NAMALWA (cell line): ENCODE results near the gene SREK1.
"Not testable (repeated sequence)": the region's sequence is repeated elsewhere in the genome, so short reads cannot be mapped to it uniquely, and the experiment has no call there.

Experiments
- DNase-seq: peaks from one replicate; pipeline ENCODE4 v3.0.0-alpha.2; 2015; ENCODE audit warnings: low spot score

The SREK1 gene, protein sequence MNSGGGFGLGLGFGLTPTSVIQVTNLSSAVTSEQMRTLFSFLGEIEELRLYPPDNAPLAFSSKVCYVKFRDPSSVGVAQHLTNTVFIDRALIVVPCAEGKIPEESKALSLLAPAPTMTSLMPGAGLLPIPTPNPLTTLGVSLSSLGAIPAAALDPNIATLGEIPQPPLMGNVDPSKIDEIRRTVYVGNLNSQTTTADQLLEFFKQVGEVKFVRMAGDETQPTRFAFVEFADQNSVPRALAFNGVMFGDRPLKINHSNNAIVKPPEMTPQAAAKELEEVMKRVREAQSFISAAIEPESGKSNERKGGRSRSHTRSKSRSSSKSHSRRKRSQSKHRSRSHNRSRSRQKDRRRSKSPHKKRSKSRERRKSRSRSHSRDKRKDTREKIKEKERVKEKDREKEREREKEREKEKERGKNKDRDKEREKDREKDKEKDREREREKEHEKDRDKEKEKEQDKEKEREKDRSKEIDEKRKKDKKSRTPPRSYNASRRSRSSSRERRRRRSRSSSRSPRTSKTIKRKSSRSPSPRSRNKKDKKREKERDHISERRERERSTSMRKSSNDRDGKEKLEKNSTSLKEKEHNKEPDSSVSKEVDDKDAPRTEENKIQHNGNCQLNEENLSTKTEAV

DNA sequence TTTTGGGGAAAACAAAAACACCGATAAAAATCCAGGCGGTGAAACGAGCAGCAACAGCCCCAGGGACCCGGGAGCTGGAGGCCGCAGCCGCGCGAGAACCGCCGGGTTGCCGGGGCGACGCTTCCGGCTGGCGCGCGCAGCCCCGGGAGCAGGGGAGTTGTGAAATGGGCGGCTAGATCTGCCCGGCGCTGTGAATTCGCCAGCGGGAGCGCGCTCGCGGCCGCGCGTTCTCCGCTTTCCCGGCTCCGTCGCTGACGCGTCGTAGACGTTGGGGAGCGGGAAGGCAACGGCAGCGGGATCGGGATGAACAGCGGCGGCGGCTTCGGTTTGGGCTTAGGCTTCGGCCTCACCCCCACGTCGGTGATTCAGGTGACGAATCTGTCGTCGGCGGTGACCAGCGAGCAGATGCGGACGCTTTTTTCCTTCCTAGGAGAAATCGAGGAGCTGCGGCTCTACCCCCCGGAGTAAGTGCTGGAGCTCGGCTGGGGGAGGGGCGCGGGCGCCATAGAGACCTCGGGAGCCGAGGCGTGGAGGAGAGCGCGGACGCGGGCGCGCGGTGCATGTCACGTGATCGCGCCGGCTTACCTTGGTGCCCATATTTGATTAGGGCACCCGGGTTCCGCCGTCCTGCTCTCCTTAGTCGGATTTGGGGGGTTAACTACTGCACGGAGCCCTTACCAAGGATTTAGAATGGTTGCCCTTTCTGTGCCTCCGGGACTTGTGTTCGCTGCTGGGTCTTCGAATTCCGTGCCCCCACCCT is at the start of gene SREK1:
SREK1 (plus strand) TSS at position 227 of the 760 bp plus-strand sequence; CDS start at position 304, 77 bp downstream.
- peak; percentile 91 for DNase-seq

DNA sequence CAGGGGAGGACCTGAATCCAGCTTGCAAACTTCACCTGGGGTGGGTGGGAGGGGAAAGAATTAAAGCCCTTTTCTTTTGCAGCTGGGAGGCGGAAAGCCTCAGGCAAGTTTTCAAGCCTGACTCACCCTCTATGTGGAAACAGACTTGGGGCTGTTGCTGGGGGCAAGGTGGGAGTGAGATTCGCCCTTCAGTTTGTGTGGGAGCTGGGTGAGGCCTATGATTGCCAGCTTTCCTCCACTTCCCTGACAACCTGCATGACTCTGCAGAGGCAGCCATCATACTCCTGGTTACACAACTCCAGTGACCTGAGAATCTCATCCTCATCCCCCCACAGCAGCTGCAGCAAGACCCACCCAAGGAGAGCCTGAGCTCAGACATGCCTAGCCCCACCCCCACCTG is 43.2 kb upstream of the SREK1 start:
- no peak for DNase-seq

DNA sequence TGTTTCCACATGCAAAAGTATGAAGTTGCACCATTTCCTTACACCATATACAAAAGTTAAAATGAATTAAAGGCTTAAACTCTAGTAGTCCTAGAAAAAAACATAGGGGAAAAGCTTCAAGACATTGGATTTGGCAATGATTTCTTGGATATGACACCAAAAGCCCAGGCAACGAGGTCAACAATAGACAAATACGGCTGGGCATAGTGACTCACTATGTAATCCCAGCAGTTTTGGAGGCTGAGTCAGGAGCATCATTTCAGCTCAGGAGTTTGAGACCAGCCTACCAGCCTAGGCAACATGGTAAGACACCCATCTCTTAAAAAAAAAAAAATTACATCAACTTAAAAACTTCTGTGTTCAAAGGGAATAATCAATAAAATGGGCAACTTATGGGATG is 30.9 kb upstream of the SREK1 start:
- DNase-seq = no peak

DNA sequence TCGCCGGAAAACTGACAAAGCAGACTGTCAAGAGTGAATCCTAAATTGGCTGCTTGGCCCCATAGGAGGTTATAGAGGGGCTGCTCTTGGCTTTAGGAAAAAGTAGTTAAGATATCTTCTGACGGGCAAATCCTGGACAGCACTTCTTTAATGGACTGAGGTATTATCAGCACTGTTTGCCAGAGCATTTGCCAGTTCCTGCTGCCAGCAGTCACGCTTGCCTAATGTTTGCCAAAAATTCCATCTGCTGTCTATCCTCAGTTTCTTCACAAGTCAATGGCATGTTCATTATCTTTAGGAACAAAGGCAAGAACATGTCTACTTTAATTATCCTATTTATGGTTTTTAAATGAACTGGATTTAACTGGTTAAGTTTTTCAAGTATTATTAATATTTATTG is 25.8 kb upstream of the SREK1 start:
- DNase-seq = no peak

DNA sequence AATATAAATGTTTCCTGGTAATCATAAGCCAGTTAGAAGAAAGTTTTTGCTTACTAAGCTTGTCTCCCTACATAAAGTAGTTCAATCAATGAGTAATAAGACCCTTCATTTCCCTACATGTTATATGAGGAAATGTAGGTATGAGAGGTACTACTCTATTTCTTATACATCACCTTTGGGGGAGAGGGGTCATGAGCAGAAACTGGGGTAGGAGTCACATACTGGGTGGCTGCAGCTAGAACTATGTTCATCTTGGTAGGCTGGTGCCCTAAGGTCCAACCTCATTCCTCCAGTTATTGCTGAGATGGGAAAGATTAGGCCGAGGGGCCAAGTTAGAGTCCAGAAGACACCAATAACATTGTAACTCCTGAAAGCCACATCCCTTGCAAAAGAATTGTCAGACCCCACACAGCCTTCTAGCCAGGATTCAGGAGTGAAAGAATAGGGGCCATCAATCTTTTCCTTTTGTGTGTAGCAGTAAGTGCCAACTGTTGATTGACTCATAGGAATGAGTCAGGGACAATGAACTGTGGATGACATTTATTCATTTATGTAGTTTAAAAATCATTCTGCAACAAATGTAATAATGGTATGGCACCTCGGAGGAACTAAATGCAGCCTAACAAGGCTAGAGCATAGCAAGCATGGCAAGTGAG is 21.6 kb upstream of the SREK1 start:
- DNase-seq = no peak

DNA sequence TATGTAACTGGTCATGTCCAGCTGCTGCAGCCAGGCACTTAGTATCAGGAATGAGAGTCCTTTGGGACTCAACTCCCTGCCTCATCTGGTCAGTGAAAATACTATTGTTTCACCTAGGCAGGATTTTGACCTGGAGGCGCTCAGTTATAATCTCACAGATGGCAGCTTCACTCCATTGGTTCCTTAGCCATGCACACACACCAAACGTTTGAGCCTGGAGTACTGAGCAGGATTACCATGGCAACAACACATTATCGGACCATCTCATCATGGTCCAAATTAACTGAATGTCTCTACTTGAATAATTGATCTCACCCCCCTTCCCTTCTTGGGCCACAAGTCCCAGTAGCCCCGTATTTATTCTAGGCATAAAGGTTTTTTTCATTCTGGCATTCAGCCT is 15.0 kb upstream of the SREK1 start:
- DNase-seq = no peak

DNA sequence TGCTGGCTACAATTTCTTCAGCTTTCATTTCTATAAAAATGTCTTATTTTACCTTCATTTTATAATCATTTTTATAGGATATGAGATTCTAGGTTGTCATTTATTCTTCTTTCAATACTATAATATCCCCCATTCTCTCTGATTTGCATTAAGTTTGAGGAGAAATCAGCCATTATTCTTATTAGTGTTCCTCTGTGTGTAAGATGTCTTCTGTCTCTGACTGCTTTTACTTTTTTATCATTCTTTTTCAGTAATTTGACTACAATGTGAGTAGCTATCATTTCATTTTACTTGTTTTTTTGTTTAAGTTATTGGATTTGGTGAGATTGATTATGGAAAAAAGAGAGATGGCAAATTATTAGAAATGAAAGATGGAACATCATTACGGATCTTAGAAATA is 13.6 kb upstream of the SREK1 start:
- DNase-seq = no peak

DNA sequence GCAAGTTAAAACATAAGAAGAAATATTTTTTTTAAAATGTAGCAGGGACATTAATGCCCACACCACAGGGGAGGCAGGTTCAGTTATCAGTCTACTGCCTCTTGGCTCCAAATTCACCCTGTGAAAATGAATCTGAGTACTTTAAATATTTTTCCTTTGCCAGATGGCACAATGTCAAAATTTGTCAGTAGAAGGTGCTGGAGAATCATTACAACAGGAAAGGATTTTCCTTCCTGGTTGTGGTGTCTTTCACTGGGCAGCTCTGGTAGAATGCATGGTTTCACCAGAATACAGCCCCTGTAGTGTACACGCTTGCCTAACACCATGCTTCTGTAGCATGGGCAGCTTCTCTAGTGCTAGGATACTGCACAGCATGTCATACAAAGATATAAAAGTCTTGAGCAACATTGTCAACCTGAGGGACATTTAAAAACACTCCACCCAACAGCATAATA is 9.7 kb upstream of the SREK1 start:
- no peak for DNase-seq

DNA sequence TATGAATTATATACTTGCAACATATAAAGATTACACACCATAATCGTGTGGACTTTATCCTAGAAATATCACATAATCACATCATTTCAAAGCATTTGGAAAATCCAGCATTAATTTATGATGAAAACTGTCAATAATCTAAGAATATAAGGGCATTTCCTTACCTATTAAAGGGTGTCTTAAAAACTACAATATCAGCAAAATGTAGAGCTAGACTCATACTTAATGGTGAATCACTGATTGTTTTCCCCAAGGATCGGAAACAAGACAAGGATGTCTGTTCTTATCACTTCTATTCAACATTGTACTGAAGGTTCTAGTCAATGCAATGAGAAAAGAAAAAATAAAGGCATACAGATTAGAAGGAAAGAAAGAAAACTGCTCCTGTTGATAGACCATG is 8.0 kb upstream of the SREK1 start:
- DNase-seq = no peak

DNA sequence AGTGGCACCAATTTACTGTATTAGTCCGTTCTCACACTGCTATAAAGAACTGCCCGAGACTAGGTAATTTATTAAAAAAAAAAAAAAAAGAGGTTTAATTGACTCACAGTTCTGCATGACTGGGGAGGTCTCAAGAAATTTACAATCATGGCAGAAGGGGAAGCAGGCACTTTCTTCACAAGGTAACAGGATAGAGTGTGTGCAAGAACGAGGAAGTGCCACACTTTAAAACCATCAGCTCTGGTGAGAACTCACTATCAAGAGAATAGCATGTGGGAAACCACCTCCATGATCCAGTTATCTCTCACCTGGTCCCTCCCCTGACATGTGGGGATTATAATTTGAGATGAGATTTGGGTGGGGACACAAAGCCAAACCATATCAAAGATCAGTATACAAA is 7.2 kb upstream of the SREK1 start:
- not testable (repeated sequence) for DNase-seq

DNA sequence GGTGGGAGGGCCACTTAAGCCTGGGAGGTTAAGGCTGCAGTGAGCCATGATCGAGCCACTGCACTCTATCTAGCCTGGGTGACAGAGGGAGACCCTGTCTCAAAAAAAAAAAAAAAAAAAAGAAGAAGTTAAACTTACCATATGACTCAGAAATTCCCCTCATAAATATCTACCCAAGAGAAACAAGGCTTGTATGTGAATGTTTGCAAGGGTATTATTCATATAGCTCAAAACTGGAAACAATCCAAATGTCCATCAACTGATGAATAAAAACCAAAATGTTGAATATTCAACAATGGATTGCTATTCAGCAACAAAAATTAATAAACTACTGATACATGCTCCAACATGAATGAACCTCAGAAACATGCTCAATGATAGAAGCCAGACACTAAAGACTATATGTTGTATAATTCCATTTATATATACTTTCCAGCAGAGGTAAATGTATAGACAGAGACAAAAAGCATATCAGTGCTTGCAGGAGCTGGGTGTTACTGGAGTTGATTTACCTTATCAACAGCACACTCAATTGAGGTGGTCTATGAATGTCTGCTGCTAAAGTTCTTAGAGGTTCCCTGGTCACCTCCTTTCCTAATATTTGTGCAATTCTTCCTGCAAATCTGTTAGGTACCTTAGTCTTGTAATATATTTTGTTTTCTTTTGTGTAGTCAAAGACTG is 5.3 kb upstream of the SREK1 start:
- no peak for DNase-seq

DNA sequence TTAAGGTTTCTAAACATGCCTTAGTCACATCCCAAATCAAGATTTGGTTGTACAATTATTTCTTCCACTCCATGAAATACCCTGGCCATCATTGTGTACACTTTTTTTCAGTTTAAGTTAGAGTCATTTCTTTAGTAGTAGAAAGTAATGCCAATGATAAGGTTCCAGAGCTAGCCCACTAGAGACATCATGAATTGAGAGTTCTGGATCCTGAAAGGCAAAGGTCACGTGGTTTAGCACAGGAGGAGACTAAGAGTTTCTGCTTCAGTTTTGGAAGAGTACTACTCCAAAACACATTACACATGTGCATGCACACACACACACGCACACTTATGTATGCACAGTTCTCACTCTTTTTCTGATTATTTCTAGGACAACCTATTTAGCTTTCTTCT is 4.8 kb upstream of the SREK1 start:
- no peak for DNase-seq

DNA sequence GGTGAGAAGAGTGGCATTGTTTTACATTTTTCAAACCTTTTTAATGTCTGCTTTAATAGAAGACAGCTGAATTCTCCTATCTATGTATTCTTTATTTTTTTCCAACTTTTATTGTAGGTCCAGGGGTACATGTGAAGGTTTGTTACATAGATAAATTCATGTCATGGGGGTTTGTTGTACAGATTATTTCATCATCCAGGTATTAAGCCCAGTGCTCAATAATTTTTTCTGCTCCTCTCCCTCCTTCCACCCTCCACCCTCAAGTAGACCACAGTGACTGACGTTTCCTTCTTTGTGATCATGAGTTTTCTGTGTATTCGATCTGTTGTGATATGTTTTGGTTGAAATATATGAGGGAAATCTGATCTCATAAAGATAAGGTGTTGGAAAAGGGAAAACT is 1.7 kb upstream of the SREK1 start:
- no peak for DNase-seq

DNA sequence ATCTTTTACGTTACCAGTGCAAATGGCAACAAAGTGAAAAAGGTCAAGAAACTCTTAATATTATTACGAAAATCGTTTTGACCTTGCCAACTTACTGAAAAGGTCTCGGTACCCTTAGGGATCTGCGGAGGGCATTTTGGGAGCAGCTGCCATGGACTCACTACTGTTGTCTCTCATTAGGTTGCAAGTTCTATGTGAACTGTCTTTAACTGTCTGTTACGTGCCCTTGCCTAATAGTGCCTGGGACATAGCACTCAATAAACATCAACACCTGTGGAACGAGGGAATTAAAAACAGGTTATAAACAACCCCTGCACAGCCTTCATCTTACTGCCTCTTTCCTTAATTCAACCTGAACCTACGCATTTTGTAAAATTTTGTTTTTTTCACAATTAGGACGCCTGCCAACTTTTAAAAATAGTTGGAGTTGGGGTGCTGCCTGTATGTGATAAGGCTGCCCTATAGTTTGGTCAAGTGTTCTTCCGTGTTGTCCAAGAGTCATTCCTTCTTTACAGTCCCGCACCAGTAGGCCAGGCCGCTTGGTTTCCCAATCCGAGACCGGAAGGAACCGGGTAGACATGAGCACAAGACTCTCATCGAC is 527 bp upstream of the SREK1 start:
- DNase-seq = no peak

DNA sequence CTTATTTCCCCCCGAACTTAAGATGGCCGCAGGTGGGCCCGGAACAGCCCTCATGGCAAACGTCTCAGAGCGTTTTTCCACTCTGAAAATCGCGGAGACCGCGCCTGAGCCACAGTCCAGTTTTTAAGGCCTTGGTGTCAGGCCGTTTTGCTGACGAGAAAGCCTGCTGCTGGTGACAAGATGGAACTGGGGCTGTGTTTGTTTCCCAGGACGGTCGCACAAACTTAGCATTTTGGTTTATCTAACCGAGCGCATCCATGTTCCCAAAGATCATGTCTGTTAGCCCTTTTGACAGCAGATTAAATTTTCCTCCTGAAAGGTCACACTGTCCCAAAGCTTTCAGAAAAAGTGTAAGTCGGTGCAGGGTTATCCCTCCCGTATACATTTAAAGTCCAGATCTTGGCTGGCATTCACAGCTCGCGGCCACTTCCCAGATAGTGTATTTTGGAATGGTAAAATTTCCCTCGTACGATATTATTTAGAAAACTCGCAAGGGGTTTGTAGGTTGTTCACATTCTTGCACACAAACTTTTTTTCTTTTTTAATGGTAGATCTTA is 812 bp downstream of the SREK1 start:
- no peak for DNase-seq

DNA sequence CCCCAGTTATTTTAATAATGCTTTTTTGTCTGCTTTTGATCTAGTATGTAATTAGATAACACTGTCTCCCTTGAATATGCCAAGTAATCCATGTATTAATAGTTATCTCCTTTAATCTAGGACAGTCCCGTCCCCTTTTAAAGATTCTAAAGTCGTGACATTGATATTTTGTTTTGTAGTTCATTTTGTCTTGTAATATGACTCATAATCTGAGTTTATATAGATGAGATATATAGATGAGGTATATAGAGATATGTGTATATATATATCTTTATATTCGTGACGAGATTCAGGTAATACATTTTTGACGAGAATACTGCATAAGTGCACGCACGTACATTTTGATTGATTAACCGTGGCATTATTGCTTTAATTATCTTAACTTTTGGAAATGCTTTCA is 1.6 kb downstream of the SREK1 start:
- DNase-seq = no peak

DNA sequence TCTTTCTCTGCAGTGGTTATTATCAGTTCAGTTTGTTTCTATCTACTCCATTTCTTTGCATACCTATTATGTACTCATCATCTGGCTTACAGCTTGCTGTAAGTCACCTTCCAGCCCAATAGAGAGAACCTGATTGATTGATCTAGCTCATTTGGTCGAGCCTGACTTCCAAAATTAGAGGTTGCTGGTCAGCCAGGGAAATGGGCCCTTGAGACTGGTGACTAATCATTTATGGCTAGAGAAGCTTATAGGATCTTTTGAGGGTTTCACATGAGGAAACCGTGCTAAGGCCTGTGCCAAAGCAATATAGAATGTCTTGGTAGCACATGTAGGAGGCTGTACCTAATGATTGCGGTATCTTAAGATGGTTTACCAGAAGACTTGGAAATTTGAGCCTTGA is 5.8 kb downstream of the SREK1 start:
- DNase-seq = no peak

DNA sequence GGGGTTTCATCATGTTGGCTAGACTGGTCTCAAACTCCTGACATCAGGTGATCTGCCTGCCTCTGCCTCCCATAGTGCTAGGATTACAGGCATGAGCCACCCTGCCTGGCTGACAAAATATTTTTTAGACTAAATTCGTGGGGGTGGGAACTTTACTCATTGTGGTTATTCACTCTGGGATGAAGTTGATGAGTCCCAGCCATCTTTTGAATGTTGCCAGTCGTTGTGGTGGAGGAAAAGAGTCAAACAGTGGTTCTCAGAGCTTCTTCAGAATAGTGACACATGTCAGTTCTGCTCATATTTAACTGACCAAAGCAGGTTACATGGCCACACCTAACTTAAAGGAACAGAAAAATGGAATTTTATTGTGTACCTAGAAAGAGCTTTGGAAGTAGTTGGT is 6.9 kb downstream of the SREK1 start:
- no peak for DNase-seq

DNA sequence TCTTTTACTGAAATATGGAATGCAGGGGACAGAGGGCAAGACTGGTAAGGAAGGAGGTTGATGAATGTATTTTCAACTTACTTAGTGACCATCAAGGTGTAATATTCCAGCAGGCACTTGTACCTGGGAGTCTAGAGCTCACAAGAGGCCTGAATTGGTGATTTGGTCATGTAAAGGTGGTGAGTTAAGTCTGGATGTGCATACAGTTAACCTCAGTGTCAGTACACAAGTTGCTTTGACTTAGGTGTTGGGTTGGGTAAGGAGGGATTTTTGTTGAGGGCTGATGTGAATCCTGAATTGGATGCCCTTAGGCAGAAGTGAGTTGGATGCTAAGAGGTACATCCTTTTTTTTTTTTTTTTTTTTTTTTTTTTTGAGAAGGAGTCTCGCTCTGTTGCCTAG is 7.4 kb downstream of the SREK1 start:
- no peak for DNase-seq

DNA sequence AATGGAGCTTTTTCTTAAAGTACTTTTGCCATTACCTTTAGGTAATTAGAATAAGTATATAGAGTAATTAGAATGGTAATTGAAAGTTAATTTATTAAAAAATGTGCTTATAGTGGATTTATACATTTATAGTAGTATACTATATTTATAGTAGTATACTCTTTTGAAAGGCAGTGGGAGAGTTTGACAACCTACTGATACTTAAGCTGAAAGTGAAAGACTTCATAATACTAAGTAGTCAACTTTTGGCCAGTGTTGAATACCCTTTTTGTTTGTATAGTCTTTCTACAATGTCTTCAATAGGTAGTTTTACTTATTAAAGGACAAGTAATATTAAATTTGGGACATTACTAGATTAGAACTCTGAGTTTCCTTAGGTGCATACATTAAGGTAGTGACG is 12.9 kb downstream of the SREK1 start:
- DNase-seq = no peak

DNA sequence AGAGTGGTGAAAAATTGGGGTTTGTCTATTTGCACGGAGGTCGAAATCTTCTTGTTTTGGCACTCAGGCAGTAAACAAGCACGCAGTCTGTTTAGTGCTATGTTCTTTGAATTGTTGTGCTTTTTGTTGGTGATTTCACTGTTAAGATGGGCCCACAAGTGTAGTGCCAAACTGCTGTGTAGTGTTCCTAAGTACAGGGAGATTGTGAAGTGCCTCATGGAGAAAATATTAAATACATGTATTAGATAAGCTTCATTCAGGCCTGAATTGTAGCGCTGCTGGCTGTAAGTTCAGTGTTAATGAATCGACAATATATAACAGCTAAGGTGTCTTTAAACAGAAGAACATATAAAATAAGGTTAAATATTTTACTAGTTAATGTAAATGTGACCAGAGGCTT is 17.3 kb downstream of the SREK1 start:
- DNase-seq = no peak
